ENCODE data around the gene PFDN1.

Gene PFDN1

GRCh38 chr5:140239939-140240700, 62.8 kb downstream of the PFDN1 start:
- Histone ChIP-seq H3K4me3 (replicated peaks; ENCODE audit: low read depth, low read length) (no peak overlapping the region), H3K36me3 (ENCODE audit: control insufficient read depth, insufficient read depth, low read length) (peaks cover 3% of the 10 kb centered on the region), H3K27me3 (replicated peaks; ENCODE audit: control insufficient read depth, insufficient read depth, low read length) (no peaks in the 10 kb centered on the region)
- DNase-seq (ENCODE audit: extremely low read depth, insufficient read length) = peak; percentile 65
- peak; percentile 71 for TF ChIP-seq CTCF (IDR thresholded peaks at IDR 0.05; ENCODE audit: insufficient read depth, low read length, poor library complexity, severe bottlenecking)

DNA sequence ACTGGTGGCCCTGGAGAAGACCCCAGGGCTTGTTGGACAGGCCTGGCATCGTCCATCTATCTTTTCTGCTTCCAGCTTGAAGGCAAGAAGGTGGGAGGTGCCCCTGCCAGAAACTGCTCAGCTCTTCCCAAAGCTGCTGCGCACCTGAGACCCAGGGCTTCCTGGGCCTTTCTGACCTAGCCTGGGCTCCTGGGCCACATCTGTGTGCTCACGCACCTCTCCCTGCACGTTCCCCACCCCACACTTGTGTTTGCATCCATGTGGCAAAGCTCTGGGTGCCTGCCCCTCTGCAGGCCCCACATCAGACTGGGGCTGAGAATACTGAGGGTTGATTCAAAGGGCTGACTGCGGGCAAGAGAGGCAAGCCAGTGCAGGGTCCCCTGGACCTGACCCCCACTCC, 63.4 kb downstream of the PFDN1 start:
- Histone ChIP-seq H3K36me3 (ENCODE audit: control insufficient read depth, insufficient read depth, low read length) (peaks cover 3% of the 10 kb centered on the region), H3K4me3 (replicated peaks; ENCODE audit: low read depth, low read length) (no peak overlapping the region), H3K27me3 (replicated peaks; ENCODE audit: control insufficient read depth, insufficient read depth, low read length) (no peaks in the 10 kb centered on the region)
- no peak for DNase-seq (ENCODE audit: extremely low read depth, insufficient read length)
- TF ChIP-seq CTCF (IDR thresholded peaks at IDR 0.05; ENCODE audit: insufficient read depth, low read length, poor library complexity, severe bottlenecking) = no peak

GRCh38 chr5:140238756-140239155, 64.1 kb downstream of the PFDN1 start:
- DNase-seq (ENCODE audit: extremely low read depth, insufficient read length) = no peak
- no peak overlapping the region for H3K4me3 ChIP-seq (replicated peaks; ENCODE audit: low read depth, low read length)
- H3K36me3 ChIP-seq (ENCODE audit: control insufficient read depth, insufficient read depth, low read length) = peaks cover 3% of the 10 kb centered on the region
- H3K27me3 ChIP-seq (replicated peaks; ENCODE audit: control insufficient read depth, insufficient read depth, low read length) = no peaks in the 10 kb centered on the region
- TF ChIP-seq CTCF (IDR thresholded peaks at IDR 0.05; ENCODE audit: insufficient read depth, low read length, poor library complexity, severe bottlenecking) = no peak

GRCh38 chr5:140236891-140237598, 65.9 kb downstream of the PFDN1 start:
- Histone ChIP-seq H3K36me3 (ENCODE audit: control insufficient read depth, insufficient read depth, low read length) (no peaks in the 10 kb centered on the region; the same call in 1 of the 2 replicates), H3K27me3 (replicated peaks; ENCODE audit: control insufficient read depth, insufficient read depth, low read length) (no peaks in the 10 kb centered on the region), H3K4me3 (replicated peaks; ENCODE audit: low read depth, low read length) (no peak overlapping the region)
- TF ChIP-seq CTCF (IDR thresholded peaks at IDR 0.05; ENCODE audit: insufficient read depth, low read length, poor library complexity, severe bottlenecking) = no peak
- no peak for DNase-seq (ENCODE audit: extremely low read depth, insufficient read length)

- TF ChIP-seq CTCF (IDR thresholded peaks at IDR 0.05; ENCODE audit: insufficient read depth, low read length, poor library complexity, severe bottlenecking) = no peak
- Histone ChIP-seq H3K27me3 (replicated peaks; ENCODE audit: control insufficient read depth, insufficient read depth, low read length) (no peaks in the 10 kb centered on the region), H3K36me3 (ENCODE audit: control insufficient read depth, insufficient read depth, low read length) (no peaks in the 10 kb centered on the region), H3K4me3 (replicated peaks; ENCODE audit: low read depth, low read length) (no peak overlapping the region)
- DNase-seq (ENCODE audit: extremely low read depth, insufficient read length) = no peak
These were observed 66.9 kb downstream of the PFDN1 start for GRCh38 chr5:140235791-140236551.

Measured in GM06990 (cell line).